NT2/D1 (cell line): ENCODE data around the gene GATC.

Source experiments
- DNase-seq: peaks from one replicate; pipeline ENCODE4 v3.0.0-alpha.2; 2011; ENCODE audit warnings: low read depth, low spot score
- H3K27me3 ChIP-seq: 2 replicates; pipeline ENCODE4 v1.6.0; 2011; ENCODE audit warnings: mild to moderate bottlenecking; ENCODE audit not compliant: insufficient read length, insufficient read depth
- H3K36me3 ChIP-seq: 2 replicates; pipeline ENCODE4 v1.6.1; 2011; ENCODE audit warnings: mild to moderate bottlenecking, low read length, mixed read lengths; ENCODE audit not compliant: insufficient read depth, insufficient read length
- H3K4me1 ChIP-seq: 2 replicates; pipeline ENCODE4 v1.5.1; 2011; ENCODE audit not compliant: insufficient read depth, insufficient read length
- H3K4me3 ChIP-seq: 2 replicates; pipeline ENCODE4 v1.5.1; 2011; ENCODE audit warnings: low read depth; ENCODE audit not compliant: insufficient read length
- H3K9ac ChIP-seq: 2 replicates; pipeline ENCODE4 v1.6.0; 2011; ENCODE audit warnings: low read depth; ENCODE audit not compliant: insufficient read length
- H3K9me3 ChIP-seq: 2 replicates; pipeline ENCODE4 v1.5.1; 2011; ENCODE audit warnings: mild to moderate bottlenecking, low read length; ENCODE audit not compliant: insufficient read depth
- SUZ12 ChIP-seq: IDR thresholded peaks from 2 replicates; pipeline ENCODE4 v1.6.1; 2011; ENCODE audit not compliant: insufficient read length, insufficient read depth; ENCODE audit errors: extremely low read depth
- YY1 ChIP-seq: IDR thresholded peaks from 2 replicates; pipeline ENCODE4 v1.6.1; 2011; ENCODE audit not compliant: insufficient read length, insufficient read depth
- ZNF274 ChIP-seq: IDR thresholded peaks from 2 replicates; pipeline ENCODE4 v1.6.1; 2011; ENCODE audit warnings: mild to moderate bottlenecking, low read depth, low read length

GATC gene

DNA sequence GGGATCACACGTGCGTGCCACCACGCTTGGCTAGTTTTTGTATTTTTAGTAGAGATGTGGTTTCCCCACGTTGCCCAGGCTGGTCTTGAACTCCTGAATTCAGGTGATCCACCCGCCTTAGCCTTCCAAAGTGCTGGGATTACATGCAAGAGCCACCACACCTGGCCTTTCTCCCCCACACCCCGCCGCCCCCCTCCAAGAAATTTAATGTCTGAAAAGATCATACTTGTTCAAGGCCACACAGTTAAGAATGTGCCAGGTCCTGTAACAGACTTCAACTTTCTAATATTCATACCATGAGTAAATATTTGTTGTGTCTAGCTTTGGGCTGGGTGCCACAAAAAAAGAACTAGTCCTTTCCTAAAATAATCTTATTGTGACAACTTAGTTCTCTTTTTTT, 9.1 kb downstream of the GATC start:
- Histone ChIP-seq H3K4me3 (no peak overlapping the region), H3K27me3 (no peaks in the 10 kb centered on the region), H3K9ac (no peak overlapping the region), H3K36me3 (peaks cover 91% of the 10 kb centered on the region), H3K4me1 (no peaks in the 10 kb centered on the region), H3K9me3 (no peaks in the 10 kb centered on the region)
- TF ChIP-seq ZNF274, result no peak
- TF ChIP-seq SUZ12, result no peak
- no peak for TF ChIP-seq YY1
- DNase-seq, result no peak

DNA sequence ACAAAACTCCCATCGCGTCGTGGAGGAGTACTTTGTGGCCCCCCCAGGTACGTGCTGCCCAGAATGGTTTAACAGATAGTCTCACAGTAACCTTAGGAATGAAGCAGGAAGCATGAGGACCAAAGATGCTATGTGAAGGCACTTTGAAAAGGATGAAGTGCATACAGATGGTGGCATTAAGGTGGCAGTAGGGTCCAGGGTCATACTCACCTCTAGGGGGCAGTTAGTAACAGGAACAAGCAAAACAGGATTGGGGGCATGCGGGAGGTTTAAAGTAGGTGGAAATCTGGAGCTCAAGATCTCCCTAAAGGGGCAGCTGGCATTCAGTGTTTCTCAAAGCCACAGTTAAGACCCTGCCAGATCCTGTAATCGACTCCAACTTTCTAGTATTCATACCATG, 10.9 kb downstream of the GATC start:
- Histone ChIP-seq H3K36me3 (peaks cover 91% of the 10 kb centered on the region), H3K27me3 (no peaks in the 10 kb centered on the region), H3K4me3 (no peak overlapping the region), H3K4me1 (no peaks in the 10 kb centered on the region), H3K9me3 (no peaks in the 10 kb centered on the region), H3K9ac (no peak overlapping the region)
- DNase-seq, result no peak
- TF ChIP-seq SUZ12, result no peak
- no peak for TF ChIP-seq YY1
- TF ChIP-seq ZNF274, result no peak

DNA sequence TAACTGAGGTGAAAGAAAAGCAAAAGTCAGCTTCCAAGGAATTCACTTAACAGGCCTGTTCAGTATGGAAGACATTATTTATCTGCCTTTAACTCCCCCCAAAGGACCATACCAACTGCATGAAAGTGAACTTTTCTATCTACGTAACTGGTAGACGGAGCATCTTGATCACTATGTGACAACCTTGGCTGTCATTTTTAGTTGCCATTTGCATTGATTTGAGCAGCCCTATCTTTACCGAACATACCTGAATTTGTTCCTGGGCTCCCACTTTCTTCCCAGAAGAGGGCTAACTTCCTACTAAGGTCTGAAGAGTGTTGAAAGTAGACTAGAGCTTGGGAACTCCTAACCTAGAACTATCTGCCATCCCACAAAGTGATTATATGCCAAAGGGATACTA, 13.9 kb downstream of the GATC start:
- Histone ChIP-seq H3K4me1 (no peaks in the 10 kb centered on the region), H3K27me3 (no peaks in the 10 kb centered on the region), H3K9ac (no peak overlapping the region), H3K4me3 (no peak overlapping the region), H3K36me3 (peaks cover 92% of the 10 kb centered on the region), H3K9me3 (no peaks in the 10 kb centered on the region)
- TF ChIP-seq YY1 (no peak), ZNF274 (no peak), SUZ12 (no peak)
- no peak for DNase-seq

DNA sequence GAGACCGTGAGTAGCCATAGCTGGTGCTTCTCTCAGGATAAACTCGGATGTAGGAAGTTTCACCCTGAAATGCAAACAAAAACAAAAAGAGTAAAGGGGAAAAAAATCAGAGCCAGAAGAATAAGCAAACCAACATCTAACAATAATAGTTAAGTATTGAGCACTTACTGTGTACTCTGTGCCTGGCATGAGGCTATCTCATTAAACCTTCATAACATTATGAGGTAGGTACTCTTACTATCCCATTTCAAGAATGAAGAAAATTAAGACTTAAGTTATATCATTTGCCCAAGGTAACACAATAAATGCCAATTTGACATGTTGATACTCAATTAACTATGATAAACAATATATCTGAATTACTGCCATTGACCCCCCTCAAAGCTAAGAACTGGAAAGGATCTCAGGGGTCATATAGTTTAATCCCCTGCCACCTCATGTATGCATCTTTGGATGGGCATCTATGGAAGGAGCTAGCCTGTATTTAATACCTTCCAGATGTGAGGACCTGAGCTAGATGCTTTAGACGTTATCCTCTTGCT, 15.9 kb downstream of the GATC start:
- peaks cover 94% of the 10 kb centered on the region for H3K36me3 ChIP-seq
- no peak for TF ChIP-seq ZNF274
- no peak for TF ChIP-seq YY1
- no peak for TF ChIP-seq SUZ12
- no peaks in the 10 kb centered on the region for H3K9me3 ChIP-seq
- H3K4me1 ChIP-seq, result peaks cover 4% of the 10 kb centered on the region
- no peak overlapping the region for H3K9ac ChIP-seq
- no peak overlapping the region for H3K4me3 ChIP-seq
- no peak for DNase-seq
- no peaks in the 10 kb centered on the region for H3K27me3 ChIP-seq

DNA sequence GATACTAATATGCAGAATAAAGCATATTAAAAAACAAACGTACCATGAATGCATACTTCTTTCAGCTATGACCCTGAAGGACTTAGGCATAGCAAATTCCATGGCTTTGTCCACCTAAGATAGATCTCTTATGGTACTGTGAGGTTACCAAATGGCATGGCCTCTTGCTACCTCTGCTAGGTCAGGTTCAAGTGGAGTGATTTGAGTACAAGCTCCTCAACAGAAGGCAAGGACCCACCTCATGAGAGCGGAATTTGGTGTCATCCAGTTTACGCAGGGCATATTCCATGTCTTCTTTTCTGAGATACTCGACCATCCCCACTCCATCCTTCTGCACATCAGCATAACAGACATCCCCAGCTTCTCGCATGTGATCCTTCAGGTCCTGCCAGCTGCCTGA, 17.5 kb downstream of the GATC start:
- H3K36me3 ChIP-seq, result peaks cover 92% of the 10 kb centered on the region
- H3K9me3 ChIP-seq, result no peaks in the 10 kb centered on the region
- TF ChIP-seq SUZ12 (no peak), ZNF274 (no peak), YY1 (no peak)
- DNase-seq, result no peak
- H3K9ac ChIP-seq, result no peak overlapping the region
- H3K27me3 ChIP-seq, result no peaks in the 10 kb centered on the region
- H3K4me1 ChIP-seq, result peaks cover 5% of the 10 kb centered on the region
- H3K4me3 ChIP-seq, result no peak overlapping the region

DNA sequence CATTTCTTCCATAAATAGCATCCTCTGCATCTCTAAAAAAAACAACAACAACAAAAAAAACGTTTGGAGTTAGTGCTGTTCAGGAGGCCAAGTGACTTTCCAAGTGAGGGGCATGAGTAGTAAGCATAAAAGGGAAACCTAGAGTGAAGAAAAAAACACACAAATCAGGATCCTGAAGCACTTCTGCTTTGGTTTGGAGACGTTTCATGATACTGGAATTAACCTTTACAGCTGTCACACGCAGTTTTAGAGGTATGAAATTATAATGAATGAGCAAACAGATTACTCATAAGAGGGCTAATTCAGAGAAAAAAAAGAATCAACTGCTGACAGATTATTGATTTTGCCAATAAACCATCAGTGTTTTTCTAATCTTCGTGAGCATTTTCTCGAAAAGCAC, 19.5 kb downstream of the GATC start:
- Histone ChIP-seq H3K36me3 (peaks cover 75% of the 10 kb centered on the region), H3K4me3 (no peak overlapping the region), H3K9me3 (no peaks in the 10 kb centered on the region), H3K27me3 (no peaks in the 10 kb centered on the region), H3K4me1 (peaks cover 5% of the 10 kb centered on the region), H3K9ac (no peak overlapping the region)
- DNase-seq, result no peak
- TF ChIP-seq SUZ12 (no peak), ZNF274 (no peak), YY1 (no peak)

DNA sequence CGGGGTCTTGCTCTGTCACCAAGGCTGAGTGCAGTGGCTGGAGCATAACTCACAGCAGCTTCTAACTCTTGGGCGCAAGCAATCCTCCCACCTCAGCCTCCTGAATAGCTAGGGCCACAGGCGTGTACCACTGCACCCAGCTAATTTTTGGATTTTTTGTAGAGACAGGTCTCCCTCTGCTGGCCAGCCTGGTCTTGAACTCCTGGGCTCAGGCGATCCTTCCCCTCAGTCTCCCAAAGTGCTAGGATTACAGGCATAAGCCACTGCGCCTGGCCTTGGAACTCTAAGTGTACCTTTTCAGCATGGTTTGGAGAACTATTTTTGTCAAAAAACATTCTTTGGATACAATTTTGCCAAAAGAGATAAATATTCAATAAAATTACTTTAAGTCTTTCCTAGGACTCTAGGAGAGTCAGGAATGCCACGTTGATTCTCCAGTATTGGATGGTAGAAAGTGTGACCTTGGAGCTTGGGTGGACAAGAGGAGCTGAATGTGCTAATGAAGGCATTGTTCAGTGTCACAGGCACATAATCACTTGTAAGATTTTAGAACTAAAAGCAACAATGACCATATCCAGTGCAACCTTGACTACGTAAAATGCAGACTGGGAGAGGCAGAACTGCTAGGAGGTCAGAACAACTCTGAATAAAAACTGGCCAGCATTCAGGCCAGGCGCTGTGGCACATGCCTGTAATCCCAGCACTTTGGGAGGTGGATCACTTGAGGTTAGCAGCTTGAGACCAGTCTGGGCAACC, 20.5 kb downstream of the GATC start:
- Histone ChIP-seq H3K9me3 (no peaks in the 10 kb centered on the region), H3K27me3 (no peaks in the 10 kb centered on the region), H3K4me1 (peaks cover 5% of the 10 kb centered on the region), H3K4me3 (no peak overlapping the region), H3K36me3 (peaks cover 66% of the 10 kb centered on the region), H3K9ac (peak overlapping the region; percentile 3)
- no peak for DNase-seq
- TF ChIP-seq SUZ12, result no peak
- no peak for TF ChIP-seq YY1
- no peak for TF ChIP-seq ZNF274
